OCI-LY1 (cell line): ENCODE results near the gene APOBEC2.
A peak's percentile ranks its signal among the peaks of the same experiment; 100 is the strongest.

ENCODE experiments used
- H2AFZ ChIP-seq: fragments of 200-600 bp; sonication (generic), shearing (Covaris generic); 2 replicates; pipeline ENCODE4 v1.6.0; 2014; ENCODE audit warnings: antibody characterized with exemption, mild to moderate bottlenecking, low read length
- H3F3A ChIP-seq: fragments of 200-600 bp; sonication (generic), shearing (Covaris generic); 2 replicates; pipeline ENCODE4 v1.6.0; 2014; ENCODE audit warnings: mild to moderate bottlenecking, antibody characterized with exemption, low read length, moderate library complexity; ENCODE audit not compliant: insufficient read depth
- H3K27ac ChIP-seq: fragments of 200-600 bp; sonication (generic); 2 replicates; pipeline ENCODE4 v1.5.1; 2014; ENCODE audit warnings: low read length, mixed run types, mild to moderate bottlenecking, low read depth; ENCODE audit not compliant: poor library complexity, severe bottlenecking
- H3K27me3 ChIP-seq: fragments of 200-600 bp; sonication (generic); 2 replicates; pipeline ENCODE4 v1.6.0; 2014; ENCODE audit warnings: antibody characterized with exemption, mild to moderate bottlenecking, low read length, moderate library complexity; ENCODE audit not compliant: insufficient read depth
- H3K36me3 ChIP-seq: fragments of 200-600 bp; sonication (generic); 2 replicates; pipeline ENCODE4 v1.6.1; 2014; ENCODE audit warnings: mild to moderate bottlenecking, antibody characterized with exemption, low read length, moderate library complexity, mixed read lengths; ENCODE audit not compliant: insufficient read depth
- H3K4me1 ChIP-seq: fragments of 200-600 bp; sonication (generic); 2 replicates; pipeline ENCODE4 v1.5.1; 2014; ENCODE audit warnings: mild to moderate bottlenecking, low read length, moderate library complexity; ENCODE audit not compliant: insufficient read depth, severe bottlenecking
- H3K4me2 ChIP-seq: fragments of 200-600 bp; sonication (generic), shearing (Covaris generic); 2 replicates; pipeline ENCODE4 v1.6.1; 2014; ENCODE audit warnings: low read length
- H3K4me3 ChIP-seq: fragments of 200-600 bp; sonication (generic); 2 replicates; pipeline ENCODE4 v1.5.1; 2014; ENCODE audit warnings: low read length, low read depth, mild to moderate bottlenecking, mixed read lengths; ENCODE audit not compliant: poor library complexity, severe bottlenecking
- H3K79me2 ChIP-seq: fragments of 200-600 bp; shearing (Covaris generic); 2 replicates; pipeline ENCODE4 v1.6.1; 2016; ENCODE audit warnings: mixed run types, low read length, mixed read lengths; ENCODE audit not compliant: insufficient read depth
- H3K9ac ChIP-seq: fragments of 200-600 bp; sonication (generic), shearing (Covaris generic); 2 replicates; pipeline ENCODE4 v1.6.1; 2014; ENCODE audit warnings: mild to moderate bottlenecking, low read length, mixed read lengths
- H3K9me2 ChIP-seq: fragments of 200-600 bp; sonication (generic), shearing (Covaris generic); 2 replicates; pipeline ENCODE4 v1.6.1; 2014; ENCODE audit warnings: low read depth, mild to moderate bottlenecking, low read length, mixed read lengths
- H3K9me3 ChIP-seq: fragments of 200-600 bp; shearing (Covaris generic); 2 replicates; pipeline ENCODE4 v1.6.1; 2014; ENCODE audit warnings: low read length, mixed read lengths
- H4K20me1 ChIP-seq: fragments of 200-600 bp; sonication (generic), shearing (Covaris generic); 2 replicates; pipeline ENCODE4 v1.6.0; 2016; ENCODE audit warnings: mild to moderate bottlenecking, low read length; ENCODE audit not compliant: insufficient read depth
- EZH2 ChIP-seq: fragments of 200-600 bp; sonication (generic), shearing (Covaris generic); IDR thresholded peaks from 2 replicates; pipeline ENCODE4 v1.8.0; 2017; ENCODE audit warnings: borderline replicate concordance, mixed run types, mild to moderate bottlenecking, antibody characterized with exemption, low read length, moderate library complexity, mixed read lengths
- TF ChIP-seq, protein P1 (sequence below): fragments of 200-600 bp; sonication (generic), shearing (Covaris generic); IDR thresholded peaks from 2 replicates; pipeline ENCODE4 v1.5.1; 2017; ENCODE audit warnings: mild to moderate bottlenecking, antibody characterized with exemption, low read length, moderate library complexity, mixed read lengths

Gene APOBEC2

DNA sequence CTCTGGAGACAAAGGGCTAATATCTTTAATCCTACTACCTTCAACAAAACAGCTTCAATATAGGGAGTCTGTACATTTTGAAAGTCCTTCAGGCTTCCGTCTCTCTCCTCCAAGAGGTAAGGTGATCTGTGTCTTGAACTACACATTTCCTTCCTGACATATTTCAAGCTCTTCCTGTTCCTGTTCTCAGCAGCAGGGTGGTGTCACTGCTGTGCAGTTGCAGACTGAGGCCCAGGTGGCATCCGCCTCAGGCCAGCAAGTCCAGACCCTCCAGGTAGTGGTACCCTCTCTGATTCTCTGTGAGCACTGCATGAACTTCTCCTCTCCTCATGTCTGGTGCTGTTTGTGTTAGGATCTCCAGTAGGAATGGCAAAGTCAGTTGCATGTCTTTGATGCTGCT is 27.6 kb downstream of the APOBEC2 start:
- Histone ChIP-seq H3K9me3 (no peaks in the 10 kb centered on the region), H4K20me1 (0 out of 2 replicates have a peak, but pooled peaks cover 5% of the 10 kb centered on the region), H3K9ac (no peak overlapping the region), H3K27ac (peak overlapping the region; percentile 54), H3K4me1 (peaks cover 48% of the 10 kb centered on the region), H3K27me3 (no peaks in the 10 kb centered on the region), H3K4me2 (no peak overlapping the region), H2AFZ (no peak overlapping the region), H3K4me3 (no peak overlapping the region), H3K36me3 (peaks cover 75% of the 10 kb centered on the region), H3K9me2 (no peaks in the 10 kb centered on the region), H3K79me2 (peaks cover 47% of the 10 kb centered on the region), H3F3A (no peaks in the 10 kb centered on the region)
- TF ChIP-seq, protein P1, sequence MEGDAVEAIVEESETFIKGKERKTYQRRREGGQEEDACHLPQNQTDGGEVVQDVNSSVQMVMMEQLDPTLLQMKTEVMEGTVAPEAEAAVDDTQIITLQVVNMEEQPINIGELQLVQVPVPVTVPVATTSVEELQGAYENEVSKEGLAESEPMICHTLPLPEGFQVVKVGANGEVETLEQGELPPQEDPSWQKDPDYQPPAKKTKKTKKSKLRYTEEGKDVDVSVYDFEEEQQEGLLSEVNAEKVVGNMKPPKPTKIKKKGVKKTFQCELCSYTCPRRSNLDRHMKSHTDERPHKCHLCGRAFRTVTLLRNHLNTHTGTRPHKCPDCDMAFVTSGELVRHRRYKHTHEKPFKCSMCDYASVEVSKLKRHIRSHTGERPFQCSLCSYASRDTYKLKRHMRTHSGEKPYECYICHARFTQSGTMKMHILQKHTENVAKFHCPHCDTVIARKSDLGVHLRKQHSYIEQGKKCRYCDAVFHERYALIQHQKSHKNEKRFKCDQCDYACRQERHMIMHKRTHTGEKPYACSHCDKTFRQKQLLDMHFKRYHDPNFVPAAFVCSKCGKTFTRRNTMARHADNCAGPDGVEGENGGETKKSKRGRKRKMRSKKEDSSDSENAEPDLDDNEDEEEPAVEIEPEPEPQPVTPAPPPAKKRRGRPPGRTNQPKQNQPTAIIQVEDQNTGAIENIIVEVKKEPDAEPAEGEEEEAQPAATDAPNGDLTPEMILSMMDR, result no peak
- TF ChIP-seq EZH2, result no peak

DNA sequence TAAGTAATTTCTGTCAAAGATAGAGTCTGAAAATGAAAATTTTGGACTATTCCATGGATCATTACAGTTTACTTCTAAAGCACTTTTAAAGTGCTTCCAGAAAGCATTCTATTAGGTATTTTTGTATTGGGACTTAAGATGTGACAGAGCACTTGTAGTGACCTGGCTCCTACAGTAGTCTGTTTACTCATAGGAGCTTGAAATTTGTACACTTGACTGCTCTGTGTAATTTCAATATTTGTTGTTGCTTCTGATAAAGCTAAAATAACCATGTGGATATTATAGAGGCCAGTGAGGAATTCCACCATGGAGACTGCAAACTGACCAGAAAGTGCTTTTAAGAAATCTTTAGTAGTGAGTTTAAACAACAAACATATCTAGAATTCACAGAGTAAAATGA is 30.1 kb downstream of the APOBEC2 start:
- no peak for TF ChIP-seq EZH2
- TF ChIP-seq, protein P1, result no peak
- no peak overlapping the region for H3K4me2 ChIP-seq
- H3K4me1 ChIP-seq, result peaks cover 24% of the 10 kb centered on the region
- no peak overlapping the region for H3K27ac ChIP-seq
- no peaks in the 10 kb centered on the region for H3K27me3 ChIP-seq
- H3F3A ChIP-seq, result no peaks in the 10 kb centered on the region
- H3K9ac ChIP-seq, result no peak overlapping the region
- H3K36me3 ChIP-seq, result peaks cover 98% of the 10 kb centered on the region
- H3K9me3 ChIP-seq, result no peaks in the 10 kb centered on the region
- no peaks in the 10 kb centered on the region for H3K9me2 ChIP-seq
- peaks cover 6% of the 10 kb centered on the region; the same call in 1 of the 2 replicates for H4K20me1 ChIP-seq
- H3K79me2 ChIP-seq, result peaks cover 22% of the 10 kb centered on the region
- H2AFZ ChIP-seq, result no peak overlapping the region
- no peak overlapping the region for H3K4me3 ChIP-seq

DNA sequence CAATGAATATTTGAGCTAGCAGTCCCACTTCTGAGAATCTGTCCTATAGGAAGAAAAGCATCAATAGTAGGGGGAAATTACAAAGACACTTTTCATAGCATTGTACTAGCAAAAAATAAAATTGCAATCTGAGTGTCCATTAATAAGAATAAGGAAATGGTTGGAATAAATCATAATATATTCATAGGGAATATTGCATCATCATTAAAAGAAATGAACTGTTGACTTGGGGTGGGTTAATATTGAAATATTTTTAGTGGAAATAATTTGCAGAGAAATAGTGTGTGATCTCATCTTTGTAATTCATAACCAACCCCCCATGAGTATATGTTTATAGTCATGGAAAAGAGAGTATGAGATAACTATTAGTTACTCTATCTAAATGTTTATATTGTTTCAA is 32.2 kb downstream of the APOBEC2 start:
- Histone ChIP-seq H3K36me3 (peaks cover 95% of the 10 kb centered on the region), H3K9ac (no peak overlapping the region), H3K79me2 (0 out of 2 replicates have a peak, but pooled peaks cover 1% of the 10 kb centered on the region), H3K4me2 (no peak overlapping the region), H3F3A (no peaks in the 10 kb centered on the region), H4K20me1 (peaks cover 6% of the 10 kb centered on the region; the same call in 1 of the 2 replicates), H3K27ac (no peak overlapping the region), H3K4me1 (peaks cover 3% of the 10 kb centered on the region), H2AFZ (no peak overlapping the region), H3K27me3 (no peaks in the 10 kb centered on the region), H3K9me2 (no peaks in the 10 kb centered on the region), H3K9me3 (no peaks in the 10 kb centered on the region), H3K4me3 (no peak overlapping the region)
- no peak for TF ChIP-seq EZH2
- TF ChIP-seq, protein P1, result no peak
